GM12878 (cell line): ENCODE results near the gene ZNF48.

Experiments used
- EP300 ChIP-seq, 2 experiments: fragments of 150-350 bp in 1 of 2; IDR thresholded peaks; 2 replicates each; pipeline ENCODE4 v1.6.1; 2011 to 2012; ENCODE audit warnings: low read depth in 2 of 2, low read length in 2 of 2, borderline replicate concordance in 1 of 2, improper control_type of control experiment in 1 of 2, inconsistent platforms in 1 of 2; ENCODE audit not compliant: control insufficient read depth in 1 of 2
- NFXL1 ChIP-seq: fragments of 450-650 bp; IDR thresholded peaks from 2 replicates; pipeline ENCODE4 v1.6.1; 2017; ENCODE audit warnings: antibody characterized with exemption, mild to moderate bottlenecking, borderline replicate concordance
- TF ChIP-seq, protein P1 (sequence below), 3 experiments: IDR thresholded peaks in 2 of 3; conservative IDR thresholded peaks in 1 of 3; 2 replicates each; pipeline ENCODE4 v1.5.1; 2011; ENCODE audit warnings: low read depth in 3 of 3, low read length in 3 of 3, mild to moderate bottlenecking in 3 of 3, control low read depth in 2 of 3, moderate library complexity in 2 of 3, inconsistent platforms in 1 of 3, mixed read lengths in 1 of 3; ENCODE audit not compliant: control insufficient read depth in 2 of 3, insufficient read depth in 1 of 3; ENCODE audit errors: extremely low read depth in 1 of 3

DNA sequence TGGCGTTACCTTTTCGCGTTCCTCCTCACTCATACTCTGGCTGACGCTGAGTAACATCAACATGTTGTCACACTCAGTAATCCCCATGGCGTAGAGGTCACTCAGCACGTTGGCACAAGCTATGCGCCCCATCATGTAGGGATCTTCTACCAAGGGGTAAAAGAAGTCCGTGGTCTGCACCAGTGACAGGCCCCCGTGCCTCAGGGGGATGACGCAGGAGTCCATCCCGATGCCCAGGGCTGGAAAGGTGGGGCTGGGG is 49.9 kb downstream of the ZNF48 start:
- no peak for TF ChIP-seq NFXL1
- TF ChIP-seq, protein P1, sequence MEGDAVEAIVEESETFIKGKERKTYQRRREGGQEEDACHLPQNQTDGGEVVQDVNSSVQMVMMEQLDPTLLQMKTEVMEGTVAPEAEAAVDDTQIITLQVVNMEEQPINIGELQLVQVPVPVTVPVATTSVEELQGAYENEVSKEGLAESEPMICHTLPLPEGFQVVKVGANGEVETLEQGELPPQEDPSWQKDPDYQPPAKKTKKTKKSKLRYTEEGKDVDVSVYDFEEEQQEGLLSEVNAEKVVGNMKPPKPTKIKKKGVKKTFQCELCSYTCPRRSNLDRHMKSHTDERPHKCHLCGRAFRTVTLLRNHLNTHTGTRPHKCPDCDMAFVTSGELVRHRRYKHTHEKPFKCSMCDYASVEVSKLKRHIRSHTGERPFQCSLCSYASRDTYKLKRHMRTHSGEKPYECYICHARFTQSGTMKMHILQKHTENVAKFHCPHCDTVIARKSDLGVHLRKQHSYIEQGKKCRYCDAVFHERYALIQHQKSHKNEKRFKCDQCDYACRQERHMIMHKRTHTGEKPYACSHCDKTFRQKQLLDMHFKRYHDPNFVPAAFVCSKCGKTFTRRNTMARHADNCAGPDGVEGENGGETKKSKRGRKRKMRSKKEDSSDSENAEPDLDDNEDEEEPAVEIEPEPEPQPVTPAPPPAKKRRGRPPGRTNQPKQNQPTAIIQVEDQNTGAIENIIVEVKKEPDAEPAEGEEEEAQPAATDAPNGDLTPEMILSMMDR (IDR thresholded peaks at IDR 0.05 in 2 of 3, conservative IDR thresholded peaks at IDR 0.05 in 1 of 3; ENCODE audit: control insufficient read depth in 2 of 3, extremely low read depth in 1 of 3, insufficient read depth in 1 of 3, low read depth in 3 of 3, low read length in 3 of 3): no peak
- TF ChIP-seq EP300 (IDR thresholded peaks at IDR 0.05; ENCODE audit: borderline replicate concordance in 1 of 2, control insufficient read depth in 1 of 2, low read depth in 2 of 2, low read length in 2 of 2): no peak
